OCI-LY3 (cell line): ENCODE measurements around the gene FBXO42.

Experiments used
- H2AFZ ChIP-seq: fragments of 200-600, 300-600 bp; shearing (Covaris generic); 2 replicates; pipeline ENCODE4 v1.6.0; 2014; ENCODE audit warnings: antibody characterized with exemption, low read depth, low read length
- H3K27ac ChIP-seq: fragments of 200-600, 300-600 bp; sonication (generic); 2 replicates; pipeline ENCODE4 v1.5.1; 2014; ENCODE audit warnings: mild to moderate bottlenecking, low read length, moderate library complexity, mixed read lengths
- H3K27me3 ChIP-seq: fragments of 200-600, 300-600 bp; sonication (generic); 2 replicates; pipeline ENCODE4 v1.6.1; 2014; ENCODE audit warnings: low read depth, low read length, mixed read lengths
- H3K36me3 ChIP-seq: fragments of 200-600, 300-600 bp; sonication (generic); replicated peaks from 2 replicates; pipeline ENCODE3; 2014; ENCODE audit warnings: low read depth, low read length, mixed read lengths
- H3K4me1 ChIP-seq: fragments of 300-600, 200-600 bp; sonication (generic); 2 replicates; pipeline ENCODE4 v1.6.1; 2014; ENCODE audit warnings: low read length, mixed read lengths
- H3K4me2 ChIP-seq: fragments of 200-600, 300-600 bp; sonication (generic); 2 replicates; pipeline ENCODE4 v1.6.1; 2014; ENCODE audit warnings: low read length, mixed read lengths
- H3K4me3 ChIP-seq: fragments of 300-600, 200-600 bp; sonication (generic); 2 replicates; pipeline ENCODE4 v1.5.1; 2014; ENCODE audit warnings: antibody characterized with exemption, mild to moderate bottlenecking, low read length, moderate library complexity
- H3K79me2 ChIP-seq: fragments of 300-600, 200-600 bp; shearing (Covaris generic); 2 replicates; pipeline ENCODE4 v1.6.1; 2014; ENCODE audit warnings: mild to moderate bottlenecking, low read length, mixed read lengths
- H3K9ac ChIP-seq: fragments of 300-600, 200-600 bp; shearing (Covaris generic); 2 replicates; pipeline ENCODE4 v1.6.0; 2014; ENCODE audit warnings: mild to moderate bottlenecking, low read length, moderate library complexity
- H3K9me3 ChIP-seq: fragments of 200-600, 300-600 bp; shearing (Covaris generic); 2 replicates; pipeline ENCODE4 v1.6.1; 2014; ENCODE audit warnings: low read length, mixed read lengths; ENCODE audit not compliant: insufficient read depth
- H4K20me1 ChIP-seq: fragments of 200-600, 300-600 bp; sonication (generic); 2 replicates; pipeline ENCODE4 v1.6.1; 2016; ENCODE audit warnings: low read length, mixed read lengths; ENCODE audit not compliant: insufficient read depth
- EZH2phosphoT487 ChIP-seq: fragments of 200-600 bp; shearing (Covaris generic); IDR thresholded peaks from 2 replicates; pipeline ENCODE4 v1.6.1; 2018; ENCODE audit warnings: antibody characterized with exemption, mixed run types, low read depth
- TF ChIP-seq, protein P1 (sequence below): fragments of 200-600, 300-600 bp; sonication (generic); IDR thresholded peaks from 2 replicates; pipeline ENCODE4 v1.5.1; 2014; ENCODE audit warnings: antibody characterized with exemption, low read length, low read depth

The FBXO42 gene

DNA sequence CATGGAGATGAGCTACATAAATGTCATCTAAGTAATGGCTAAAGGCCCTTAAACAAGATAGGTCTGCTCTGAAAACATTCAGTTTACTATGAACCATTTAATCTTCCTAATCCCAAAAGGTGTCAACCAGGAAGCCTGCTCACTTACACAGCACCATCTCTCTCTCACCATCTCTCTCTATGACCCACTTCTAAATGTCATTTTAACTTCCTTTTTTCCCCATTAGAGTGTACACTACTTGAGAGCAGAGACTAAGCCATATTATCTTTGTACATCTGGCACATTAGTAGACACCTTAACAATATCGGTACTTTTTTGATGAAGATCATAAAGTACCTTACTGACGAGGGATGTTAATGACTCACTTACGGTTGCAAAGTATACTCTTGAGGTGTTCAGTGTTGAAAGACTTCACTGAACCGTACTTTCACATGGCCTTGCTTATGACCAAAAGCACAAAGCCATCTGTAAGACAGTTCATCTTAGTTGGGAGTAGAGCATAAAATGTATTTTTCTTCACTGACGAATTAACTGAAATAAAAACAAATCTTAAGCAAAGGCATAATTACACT lies 25.4 kb downstream of the FBXO42 start:
- no peak overlapping the region for H3K27ac ChIP-seq
- H3K27me3 ChIP-seq: no peaks in the 10 kb centered on the region
- peaks cover 4% of the 10 kb centered on the region for H3K36me3 ChIP-seq
- H3K9ac ChIP-seq: no peak overlapping the region
- H2AFZ ChIP-seq: no peak overlapping the region
- no peaks in the 10 kb centered on the region for H3K9me3 ChIP-seq
- H4K20me1 ChIP-seq: peaks cover 30% of the 10 kb centered on the region
- peaks cover 64% of the 10 kb centered on the region for H3K79me2 ChIP-seq
- TF ChIP-seq, protein P1, sequence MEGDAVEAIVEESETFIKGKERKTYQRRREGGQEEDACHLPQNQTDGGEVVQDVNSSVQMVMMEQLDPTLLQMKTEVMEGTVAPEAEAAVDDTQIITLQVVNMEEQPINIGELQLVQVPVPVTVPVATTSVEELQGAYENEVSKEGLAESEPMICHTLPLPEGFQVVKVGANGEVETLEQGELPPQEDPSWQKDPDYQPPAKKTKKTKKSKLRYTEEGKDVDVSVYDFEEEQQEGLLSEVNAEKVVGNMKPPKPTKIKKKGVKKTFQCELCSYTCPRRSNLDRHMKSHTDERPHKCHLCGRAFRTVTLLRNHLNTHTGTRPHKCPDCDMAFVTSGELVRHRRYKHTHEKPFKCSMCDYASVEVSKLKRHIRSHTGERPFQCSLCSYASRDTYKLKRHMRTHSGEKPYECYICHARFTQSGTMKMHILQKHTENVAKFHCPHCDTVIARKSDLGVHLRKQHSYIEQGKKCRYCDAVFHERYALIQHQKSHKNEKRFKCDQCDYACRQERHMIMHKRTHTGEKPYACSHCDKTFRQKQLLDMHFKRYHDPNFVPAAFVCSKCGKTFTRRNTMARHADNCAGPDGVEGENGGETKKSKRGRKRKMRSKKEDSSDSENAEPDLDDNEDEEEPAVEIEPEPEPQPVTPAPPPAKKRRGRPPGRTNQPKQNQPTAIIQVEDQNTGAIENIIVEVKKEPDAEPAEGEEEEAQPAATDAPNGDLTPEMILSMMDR: no peak
- TF ChIP-seq EZH2phosphoT487: no peak
- no peak overlapping the region for H3K4me3 ChIP-seq
- H3K4me2 ChIP-seq: no peak overlapping the region
- H3K4me1 ChIP-seq: peaks cover 7% of the 10 kb centered on the region

DNA sequence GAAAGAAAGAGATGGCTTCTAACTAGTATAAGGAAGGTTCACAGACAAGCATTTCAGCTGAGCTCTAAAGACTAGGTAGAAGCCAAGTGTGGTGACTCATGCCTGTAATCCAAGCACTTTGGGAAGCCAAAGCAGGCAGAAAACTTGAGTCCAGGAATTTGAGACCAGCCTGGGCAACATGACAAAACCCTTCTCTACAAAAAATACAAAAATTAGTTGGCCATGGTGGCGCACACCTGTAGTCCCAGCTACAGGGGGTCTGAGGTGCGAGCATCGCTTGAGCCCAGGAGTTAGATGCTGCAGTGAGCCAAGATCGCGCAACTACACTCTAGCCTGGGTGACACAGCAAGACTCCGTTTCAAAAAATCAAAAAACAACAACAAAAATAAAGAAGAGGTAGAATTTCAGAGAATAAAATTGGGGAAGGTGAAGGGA lies 27.8 kb downstream of the FBXO42 start:
- H3K27me3 ChIP-seq: no peaks in the 10 kb centered on the region
- H3K4me1 ChIP-seq: peaks cover 17% of the 10 kb centered on the region
- H3K4me2 ChIP-seq: no peak overlapping the region
- H2AFZ ChIP-seq: no peak overlapping the region
- no peaks in the 10 kb centered on the region for H3K9me3 ChIP-seq
- H3K9ac ChIP-seq: no peak overlapping the region
- H4K20me1 ChIP-seq: peaks cover 44% of the 10 kb centered on the region
- H3K79me2 ChIP-seq: peaks cover 74% of the 10 kb centered on the region
- H3K4me3 ChIP-seq: no peak overlapping the region
- no peak overlapping the region for H3K27ac ChIP-seq
- peaks cover 4% of the 10 kb centered on the region for H3K36me3 ChIP-seq
- TF ChIP-seq, protein P1: no peak
- TF ChIP-seq EZH2phosphoT487: no peak

DNA sequence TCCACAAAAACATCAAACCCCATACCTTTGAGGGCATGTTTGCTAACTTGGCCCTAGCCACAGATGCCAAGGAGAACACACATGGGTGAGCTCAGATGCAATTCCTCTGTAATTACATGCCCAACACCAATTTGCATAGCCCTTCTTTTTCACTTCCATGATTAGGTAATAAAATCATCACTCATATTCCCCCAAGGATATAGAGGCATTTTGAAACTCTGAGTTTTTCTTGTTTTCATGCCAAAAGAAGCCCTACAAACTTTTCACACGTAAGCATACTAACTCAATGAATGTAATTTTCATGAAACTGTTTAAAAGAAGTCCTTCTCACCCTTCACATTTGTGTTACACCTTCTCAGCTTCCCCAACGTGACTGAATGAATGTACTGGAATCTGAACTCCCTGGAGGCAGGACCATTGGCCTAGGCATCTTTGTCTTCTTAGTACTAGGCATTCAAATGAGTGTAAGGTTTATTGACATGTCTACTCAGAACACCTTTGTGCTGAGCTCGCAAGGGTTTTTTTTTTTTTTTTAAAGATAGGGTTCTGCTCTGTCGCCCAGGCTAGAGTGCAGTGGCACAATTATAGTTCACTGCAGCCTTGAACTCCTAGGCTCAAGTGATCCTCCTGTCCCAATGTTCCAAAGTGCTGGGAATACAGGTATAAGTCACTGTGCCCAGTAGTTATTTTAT lies 31.0 kb downstream of the FBXO42 start:
- Histone ChIP-seq H2AFZ (no peak overlapping the region), H3K4me3 (no peak overlapping the region), H3K4me2 (0 out of 2 replicates have a peak overlapping the region, but pooled peaks have one; percentile 12), H3K36me3 (no peaks in the 10 kb centered on the region), H4K20me1 (peaks cover 49% of the 10 kb centered on the region), H3K9ac (no peak overlapping the region), H3K4me1 (peaks cover 17% of the 10 kb centered on the region), H3K27ac (no peak overlapping the region), H3K9me3 (no peaks in the 10 kb centered on the region), H3K79me2 (peaks cover 72% of the 10 kb centered on the region), H3K27me3 (no peaks in the 10 kb centered on the region)
- no peak for TF ChIP-seq EZH2phosphoT487
- TF ChIP-seq, protein P1: no peak

DNA sequence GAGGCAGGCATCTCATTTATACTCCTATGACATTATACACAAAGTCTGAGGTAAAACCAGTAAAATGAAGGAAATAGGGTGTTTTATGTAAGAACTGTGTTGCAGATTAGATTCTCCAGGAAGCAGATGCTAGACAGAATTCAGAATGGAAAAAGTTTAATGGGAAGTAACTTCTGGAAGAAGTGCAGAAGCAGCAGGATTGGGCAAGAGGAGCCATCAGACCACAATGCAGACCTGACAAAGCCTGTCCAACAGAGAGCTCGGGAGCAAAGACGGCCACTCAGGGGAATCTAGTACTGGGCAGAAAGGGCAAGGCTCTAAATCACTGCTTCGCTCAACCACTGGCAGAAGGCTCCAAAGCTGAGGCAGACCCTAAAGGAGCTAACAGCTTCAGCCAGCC lies 33.7 kb downstream of the FBXO42 start:
- no peak overlapping the region for H3K9ac ChIP-seq
- H3K4me2 ChIP-seq: no peak overlapping the region
- no peak overlapping the region for H3K4me3 ChIP-seq
- H4K20me1 ChIP-seq: peaks cover 46% of the 10 kb centered on the region
- TF ChIP-seq, protein P1: no peak
- TF ChIP-seq EZH2phosphoT487: no peak
- H3K4me1 ChIP-seq: peaks cover 17% of the 10 kb centered on the region
- no peak overlapping the region for H2AFZ ChIP-seq
- H3K79me2 ChIP-seq: peaks cover 56% of the 10 kb centered on the region
- H3K36me3 ChIP-seq: peaks cover 4% of the 10 kb centered on the region
- H3K27ac ChIP-seq: no peak overlapping the region
- H3K27me3 ChIP-seq: no peaks in the 10 kb centered on the region
- no peaks in the 10 kb centered on the region for H3K9me3 ChIP-seq
